ENCODE measurements around the gene RIF1.

GRCh38 chr2:151407281-151407680 lies 2.4 kb upstream of the RIF1 start:
- TF ChIP-seq CTCF (conservative IDR thresholded peaks at IDR 0.05; ENCODE audit: low read depth, low read length) = no peak
- TF ChIP-seq EZH2 (IDR thresholded peaks at IDR 0.05; ENCODE audit: low read length, unreplicated experiment) = no peak

Data from PC-3 (cell line).